Measurements from ENCODE around the gene PKP4. TPM values are rescaled to one million over a fixed set of nuclear protein-coding genes. Genes with fewer than 3 reads are reported as not detected.

The PKP4 gene
- total RNA-seq, 1 experiment from 2014 or later = 52.0 TPM

GRCh38 chr2:158693476-158693875, 236.7 kb downstream of the PKP4 start:
- H3K79me2 ChIP-seq (ENCODE audit: insufficient read depth, low read length) = no peaks in the 10 kb centered on the region
- no peak overlapping the region for H3K4me2 ChIP-seq (ENCODE audit: insufficient read depth, insufficient read length, low read length)
- H2BK15ac ChIP-seq (ENCODE audit: low read depth, low read length) = no peak overlapping the region
- H3T11ph ChIP-seq (ENCODE audit: low read length) = no peak overlapping the region
- Mint-ChIP-seq H3K4me3 (no peak overlapping the region), H3K27ac (no peak overlapping the region), H3K4me1 (peaks cover 9 to 13% of the 10 kb centered on the region in 2 experiments), H3K36me3 (ENCODE audit: insufficient read depth in 1 of 3, low read depth in 3 of 3) (peaks cover 0 to 8% (median 5%) of the 10 kb centered on the region in 3 experiments; a peak in 4 of 7 replicates), H3K9me3 (peaks cover 14 to 15% of the 10 kb centered on the region in 2 experiments), H3K27me3 (ENCODE audit: low read depth) (no peaks in the 10 kb centered on the region; the same call in none of the 2 replicates)
- no peak overlapping the region for H2AK5ac ChIP-seq (ENCODE audit: insufficient read length, low read length)
- DNase-seq = no peak
- H4K8ac ChIP-seq (replicated peaks; ENCODE audit: insufficient read length, low read depth, low read length) = no peak overlapping the region
- no peaks in the 10 kb centered on the region for H4K20me1 ChIP-seq (ENCODE audit: control insufficient read depth, insufficient read depth, insufficient read length)
- no peak overlapping the region for H3K14ac ChIP-seq (ENCODE audit: insufficient read depth, low read length)
- no peaks in the 10 kb centered on the region; the same call in 1 of the 2 replicates for H3K4me1 ChIP-seq (ENCODE audit: insufficient read depth, low read length)
- H3K4ac ChIP-seq (ENCODE audit: low read depth, low read length) = no peak overlapping the region
- no peak overlapping the region for H2BK12ac ChIP-seq (ENCODE audit: insufficient read length, low read depth, low read length)
- H3K79me1 ChIP-seq (ENCODE audit: insufficient read depth, low read depth, low read length, poor library complexity, severe bottlenecking) = no peaks in the 10 kb centered on the region
- H3K27ac ChIP-seq (ENCODE audit: insufficient read length, low read depth, low read length) = no peak overlapping the region
- no peaks in the 10 kb centered on the region for H3K9me3 ChIP-seq (ENCODE audit: control insufficient read depth, low read depth, low read length)
- no peaks in the 10 kb centered on the region for H3K27me3 ChIP-seq (ENCODE audit: insufficient read depth, low read length)
- no peak overlapping the region for H2BK20ac ChIP-seq (ENCODE audit: low read depth, low read length, poor library complexity, severe bottlenecking)
- no peak for TF ChIP-seq CTCF (conservative IDR thresholded peaks at IDR 0.05)
- no peak overlapping the region for H3K9ac ChIP-seq (ENCODE audit: extremely low read depth, insufficient read length, low read length)
- no peak overlapping the region for H2BK5ac ChIP-seq (ENCODE audit: insufficient read length, low read length)
- H3K18ac ChIP-seq (ENCODE audit: insufficient read length, low read depth, low read length) = no peak overlapping the region
- no peak overlapping the region for H2BK120ac ChIP-seq (ENCODE audit: low read depth, low read length, poor library complexity, severe bottlenecking)
- no peaks in the 10 kb centered on the region for H3K23me2 ChIP-seq (ENCODE audit: insufficient read length, low read depth, low read length, poor library complexity, severe bottlenecking)
- H4K5ac ChIP-seq (ENCODE audit: insufficient read length, low read depth, low read length) = no peak overlapping the region
- H2AFZ ChIP-seq (ENCODE audit: low read length) = no peak overlapping the region
- H4K91ac ChIP-seq (ENCODE audit: insufficient read length, low read depth, low read length) = no peak overlapping the region
- no peak overlapping the region for H3K23ac ChIP-seq (ENCODE audit: insufficient read length, low read depth, low read length)
- no peak overlapping the region for H3K56ac ChIP-seq (ENCODE audit: insufficient read length, low read depth, low read length)
